ENCODE data around the gene VEZT.
"Not testable (repeated sequence)": the region's sequence is repeated elsewhere in the genome, so short reads cannot be mapped to it uniquely, and the experiment has no call there.

VEZT gene, protein sequence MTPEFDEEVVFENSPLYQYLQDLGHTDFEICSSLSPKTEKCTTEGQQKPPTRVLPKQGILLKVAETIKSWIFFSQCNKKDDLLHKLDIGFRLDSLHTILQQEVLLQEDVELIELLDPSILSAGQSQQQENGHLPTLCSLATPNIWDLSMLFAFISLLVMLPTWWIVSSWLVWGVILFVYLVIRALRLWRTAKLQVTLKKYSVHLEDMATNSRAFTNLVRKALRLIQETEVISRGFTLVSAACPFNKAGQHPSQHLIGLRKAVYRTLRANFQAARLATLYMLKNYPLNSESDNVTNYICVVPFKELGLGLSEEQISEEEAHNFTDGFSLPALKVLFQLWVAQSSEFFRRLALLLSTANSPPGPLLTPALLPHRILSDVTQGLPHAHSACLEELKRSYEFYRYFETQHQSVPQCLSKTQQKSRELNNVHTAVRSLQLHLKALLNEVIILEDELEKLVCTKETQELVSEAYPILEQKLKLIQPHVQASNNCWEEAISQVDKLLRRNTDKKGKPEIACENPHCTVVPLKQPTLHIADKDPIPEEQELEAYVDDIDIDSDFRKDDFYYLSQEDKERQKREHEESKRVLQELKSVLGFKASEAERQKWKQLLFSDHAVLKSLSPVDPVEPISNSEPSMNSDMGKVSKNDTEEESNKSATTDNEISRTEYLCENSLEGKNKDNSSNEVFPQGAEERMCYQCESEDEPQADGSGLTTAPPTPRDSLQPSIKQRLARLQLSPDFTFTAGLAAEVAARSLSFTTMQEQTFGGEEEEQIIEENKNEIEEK

DNA sequence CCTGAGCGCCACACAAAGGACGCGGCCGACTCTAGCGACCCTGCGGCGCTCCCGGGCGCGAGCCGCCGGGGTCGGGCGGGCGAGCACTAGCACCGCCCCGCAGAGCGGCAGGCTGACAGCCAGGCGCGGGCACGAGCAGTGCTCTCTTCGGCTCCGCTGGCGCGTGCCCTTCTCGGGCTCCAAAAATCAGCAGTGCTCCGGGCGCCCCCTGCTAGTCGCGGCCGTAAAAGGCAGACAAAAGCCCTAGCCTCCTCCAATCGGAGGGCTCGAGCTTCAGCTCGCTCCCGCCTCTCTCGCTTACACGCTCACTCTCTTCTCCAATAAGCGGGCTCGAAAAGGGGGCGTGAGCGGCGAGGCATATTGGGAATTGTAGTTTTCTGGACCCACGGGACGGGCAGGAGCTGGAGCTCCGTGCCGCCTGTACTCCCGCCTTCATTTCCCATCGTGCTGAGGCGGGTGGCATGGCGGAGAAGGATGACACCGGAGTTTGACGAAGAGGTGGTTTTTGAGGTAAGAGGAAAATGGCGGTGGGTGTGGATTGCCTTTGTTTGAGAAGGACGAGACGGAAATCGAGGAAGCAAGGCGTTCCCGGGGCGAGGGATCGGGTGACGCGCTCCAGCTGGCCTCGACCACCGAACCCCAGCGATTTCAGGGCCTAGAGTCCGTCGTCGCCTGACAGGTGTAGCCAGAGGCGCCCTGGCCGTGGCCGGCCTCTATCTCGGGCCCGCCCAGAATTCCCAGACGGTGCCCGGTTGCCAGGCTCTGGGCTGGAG, at the start of gene VEZT, which contains the start of gene FGD6:
VEZT (plus strand) TSS at position 431 of the 773 bp plus-strand sequence; CDS start at position 475, 44 bp downstream.
FGD6 (minus strand) TSS at position 91 of the 773 bp plus-strand sequence. CDS start 227 bp downstream, outside the sequence.
- DNase-seq, result peak; percentile 97

DNA sequence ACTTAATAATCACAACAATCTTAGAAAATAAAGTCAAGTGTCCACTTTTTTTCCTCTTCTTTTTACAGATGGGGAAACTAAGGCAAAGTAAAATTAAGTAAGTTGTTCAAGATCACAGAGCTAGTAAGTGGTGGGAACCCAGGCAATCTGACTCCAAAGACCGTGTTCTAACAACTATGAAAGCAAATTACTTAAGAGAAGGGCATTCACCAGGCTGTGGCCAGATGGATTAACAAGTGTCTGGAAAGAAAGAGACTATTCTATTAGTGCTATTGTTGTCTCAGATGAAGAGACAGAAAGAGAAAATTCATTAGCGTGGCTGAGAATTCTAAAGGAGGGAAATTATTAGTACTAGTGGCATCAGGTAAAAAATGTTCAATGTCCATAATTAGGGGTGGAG, 48.9 kb upstream of the VEZT start:
- no peak for DNase-seq

DNA sequence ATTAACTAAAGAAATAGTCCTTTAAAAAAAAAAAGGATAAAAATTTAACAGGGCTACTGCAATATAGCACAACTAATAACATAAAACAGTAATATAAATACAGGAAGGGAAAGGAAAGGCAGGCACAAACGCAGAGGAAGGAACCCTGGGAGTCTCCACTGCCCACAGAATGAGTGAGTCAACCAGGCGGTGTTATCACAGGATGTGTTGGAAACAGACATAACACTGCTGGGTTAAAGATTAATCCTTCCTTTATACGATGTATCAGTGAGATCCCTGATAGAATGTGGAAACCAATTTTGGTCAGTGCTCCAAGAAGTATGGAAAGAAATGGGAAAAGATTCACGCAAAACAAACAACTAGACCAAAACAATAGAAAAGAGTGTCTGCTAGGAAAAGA, 48.2 kb upstream of the VEZT start:
- no peak for DNase-seq

DNA sequence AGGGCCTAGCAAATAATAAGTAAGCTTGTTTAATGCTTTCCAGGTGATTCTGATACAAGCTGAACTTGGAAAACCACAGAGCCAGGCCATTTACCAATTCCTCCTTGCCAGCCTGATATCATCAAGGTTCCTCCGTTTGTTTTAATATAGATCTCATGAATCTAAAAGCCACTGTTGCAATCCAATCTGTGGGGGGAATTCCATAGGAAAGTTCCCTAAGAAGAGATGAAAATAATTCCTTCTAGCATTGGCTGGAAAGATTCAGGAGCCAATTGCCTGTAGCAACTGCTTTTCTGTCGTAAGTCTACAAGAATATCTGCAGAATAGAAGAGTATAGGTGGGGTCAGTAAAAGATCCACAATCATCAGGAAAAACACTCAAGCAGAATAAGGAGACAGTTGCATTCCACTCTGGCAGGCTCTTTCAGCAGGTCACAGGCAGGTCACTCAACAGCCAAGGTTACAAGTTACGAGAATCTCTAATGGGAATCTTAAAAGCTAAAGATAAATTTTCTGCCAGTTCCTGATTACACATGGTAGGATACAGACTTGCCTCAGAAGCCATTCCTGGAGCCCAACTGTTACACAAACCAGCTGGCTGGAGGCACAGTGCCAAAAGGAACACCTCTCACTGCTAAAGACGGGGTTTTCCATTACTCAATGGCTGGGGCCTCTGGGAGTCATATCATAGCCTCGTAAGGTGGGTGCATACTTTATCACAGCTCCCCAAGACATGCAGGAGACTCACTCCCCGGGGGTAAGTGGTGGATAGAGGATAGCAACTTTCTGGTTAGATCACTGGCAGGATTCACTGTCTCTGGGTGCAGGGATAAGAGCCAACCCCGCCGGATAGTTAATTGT, 44.0 kb upstream of the VEZT start:
- DNase-seq, result no peak

DNA sequence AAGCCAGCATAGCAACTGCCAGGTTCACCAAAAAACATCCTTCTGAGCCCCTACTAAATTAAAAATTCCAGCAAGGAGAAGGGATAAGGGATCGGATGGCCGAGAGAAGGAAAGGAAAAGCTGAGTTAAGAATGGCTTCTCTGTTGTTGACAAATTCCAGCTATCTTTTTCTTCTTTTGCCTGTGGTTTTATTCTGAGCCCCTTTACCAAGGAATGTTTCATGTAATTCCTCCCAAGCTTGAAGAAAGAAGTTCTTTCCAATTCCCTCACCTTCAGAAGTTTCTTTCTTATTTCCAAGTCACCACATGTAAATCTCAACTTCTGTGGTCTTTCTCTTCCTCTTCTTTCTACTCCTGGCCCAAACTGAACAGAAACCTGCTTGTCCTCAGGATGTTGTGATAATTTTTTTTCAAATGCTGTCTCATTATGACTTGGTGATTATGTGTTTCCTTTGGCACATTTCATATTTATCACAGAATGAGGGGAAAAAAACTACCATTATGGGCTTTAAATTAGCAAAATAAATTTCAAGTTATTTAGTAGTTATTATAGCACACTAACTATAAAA, 40.3 kb upstream of the VEZT start:
- no peak for DNase-seq

DNA sequence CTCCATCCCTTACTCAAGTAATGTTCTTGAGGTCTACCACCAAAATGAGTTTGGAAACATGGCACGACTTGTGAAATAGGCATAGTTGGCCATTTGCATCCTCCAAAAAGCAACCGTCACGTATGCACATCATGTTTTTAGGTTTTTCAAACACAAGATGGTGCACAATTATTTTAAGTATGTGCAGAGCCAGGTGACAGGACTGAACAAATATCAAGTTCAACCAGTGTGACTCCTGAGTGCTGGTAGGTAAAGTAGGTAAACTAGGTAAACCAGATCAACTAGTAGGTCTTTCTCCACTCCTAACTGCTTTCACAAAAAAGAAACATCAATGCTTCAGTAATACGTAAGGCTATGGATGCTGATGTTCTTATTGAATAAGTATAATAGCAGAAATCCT, 39.5 kb upstream of the VEZT start:
- DNase-seq, result no peak

DNA sequence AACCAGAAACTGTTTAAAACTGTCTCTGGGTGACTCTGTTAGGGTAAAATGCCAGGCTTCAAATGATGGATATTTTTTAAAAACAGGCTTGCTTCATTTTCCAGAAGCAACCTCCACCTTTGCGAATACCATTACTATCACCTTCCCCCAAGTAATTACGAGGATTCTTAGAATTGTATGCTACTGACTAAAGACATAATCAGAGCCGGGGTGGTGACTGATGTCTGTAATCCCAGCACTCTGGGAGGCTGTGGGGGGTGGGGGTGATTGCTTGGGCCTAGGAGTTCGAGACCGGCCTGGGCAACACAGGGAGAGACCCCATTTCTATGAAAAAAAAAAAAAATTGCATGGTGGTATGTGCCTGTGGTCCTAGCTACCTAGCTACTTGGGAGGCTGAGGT, 38.6 kb upstream of the VEZT start:
- no peak for DNase-seq

DNA sequence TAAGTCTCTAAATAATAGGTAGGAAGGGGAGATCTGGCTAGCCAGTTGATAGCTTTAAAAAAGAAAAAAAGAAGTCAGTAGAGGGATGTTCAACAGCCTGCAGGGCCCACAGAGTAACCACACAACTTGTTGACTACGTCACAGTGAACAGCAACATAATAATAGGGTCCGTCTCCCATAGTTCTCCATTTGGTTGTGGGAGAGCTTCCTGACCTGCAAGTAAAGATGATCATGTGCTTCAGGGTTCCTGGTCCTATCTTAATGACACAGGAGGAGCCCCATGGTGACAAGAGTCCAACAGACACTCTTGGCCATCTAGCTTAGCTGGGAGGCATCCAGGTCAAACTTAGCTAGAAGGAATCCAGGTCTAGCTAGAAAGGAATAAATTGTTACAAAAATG, 36.5 kb upstream of the VEZT start:
- DNase-seq, result no peak

DNA sequence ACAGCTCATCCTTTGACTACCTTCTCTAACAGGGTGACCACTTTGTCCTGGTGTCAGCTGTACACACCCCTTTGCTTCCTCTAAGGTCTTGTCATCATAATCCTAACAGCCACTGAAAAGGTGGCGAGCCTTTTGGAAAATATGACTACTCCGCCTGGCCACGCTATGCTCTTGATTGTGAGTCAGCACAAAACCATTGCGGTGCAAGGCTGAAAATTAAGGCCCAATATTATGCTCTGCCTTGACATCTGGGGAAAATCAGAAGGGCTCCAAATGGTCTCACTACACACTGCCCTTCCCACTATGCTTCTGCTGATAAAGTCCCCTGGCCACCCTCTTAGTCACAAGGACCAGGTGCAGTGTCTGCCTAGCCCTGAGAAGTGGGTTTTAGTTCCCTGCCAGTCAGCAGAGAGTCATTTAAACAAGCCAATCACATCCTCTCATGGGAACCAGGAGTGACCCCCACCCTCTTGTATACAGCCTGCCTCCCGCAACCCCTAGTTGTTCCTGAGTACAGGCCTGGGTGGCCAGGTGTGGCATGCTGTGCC, 34.7 kb upstream of the VEZT start:
- DNase-seq, result no peak

DNA sequence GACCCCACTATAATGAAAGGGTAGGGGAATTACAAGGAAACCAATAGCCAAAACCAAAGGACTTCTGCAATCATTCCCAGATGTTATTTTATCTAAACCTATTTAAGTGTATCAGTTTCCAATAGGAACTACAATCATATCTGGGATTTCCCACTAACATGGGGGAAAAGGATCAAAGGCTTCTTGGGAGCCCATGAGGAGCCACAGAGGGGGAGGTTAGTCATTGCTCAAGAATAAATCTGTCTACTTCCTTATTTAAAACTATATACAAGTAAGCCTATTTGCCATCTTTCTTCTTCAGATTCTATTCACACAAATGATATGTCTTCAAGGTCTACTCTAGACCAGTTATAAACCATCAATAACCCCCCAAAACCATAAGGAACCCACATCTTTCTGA, 33.5 kb upstream of the VEZT start:
- DNase-seq, result no peak

DNA sequence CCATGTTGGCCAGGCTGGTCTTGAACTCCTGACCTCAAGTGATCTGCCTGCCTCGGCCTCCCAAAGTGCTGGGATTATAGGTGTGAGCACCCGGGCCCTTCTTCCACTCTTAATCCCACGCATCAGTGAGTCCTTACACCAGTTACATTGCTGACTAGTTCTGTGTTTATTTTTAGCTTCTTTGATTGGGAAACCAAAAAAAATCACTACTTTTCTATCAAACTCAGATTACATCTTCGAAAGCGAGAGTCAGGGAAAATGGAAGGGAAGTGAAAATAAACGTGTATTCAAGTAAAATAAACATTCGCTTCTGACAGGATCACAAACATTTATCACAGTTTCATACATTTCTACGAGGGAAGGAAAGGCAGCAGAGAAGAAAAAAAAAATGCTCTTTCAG, 32.5 kb upstream of the VEZT start:
- no peak for DNase-seq

DNA sequence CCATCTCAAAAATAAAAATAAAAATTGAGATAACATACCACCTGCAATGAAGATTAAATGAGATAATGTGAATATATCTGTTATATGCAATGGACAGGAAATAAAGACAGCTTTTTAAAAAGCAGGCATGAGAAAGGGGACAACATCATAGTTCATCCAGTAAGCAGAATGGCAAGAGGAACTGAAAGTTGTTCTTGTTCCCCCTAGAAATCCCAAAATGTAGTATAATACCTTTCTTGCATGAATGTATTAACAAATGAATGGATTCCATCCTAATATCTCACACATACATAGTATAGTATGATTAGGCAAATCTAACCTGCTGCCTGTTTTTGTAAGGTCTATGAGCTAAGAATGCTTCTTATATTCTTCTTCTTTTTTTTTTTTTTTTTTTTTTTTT, 31.8 kb upstream of the VEZT start:
- DNase-seq, result no peak

DNA sequence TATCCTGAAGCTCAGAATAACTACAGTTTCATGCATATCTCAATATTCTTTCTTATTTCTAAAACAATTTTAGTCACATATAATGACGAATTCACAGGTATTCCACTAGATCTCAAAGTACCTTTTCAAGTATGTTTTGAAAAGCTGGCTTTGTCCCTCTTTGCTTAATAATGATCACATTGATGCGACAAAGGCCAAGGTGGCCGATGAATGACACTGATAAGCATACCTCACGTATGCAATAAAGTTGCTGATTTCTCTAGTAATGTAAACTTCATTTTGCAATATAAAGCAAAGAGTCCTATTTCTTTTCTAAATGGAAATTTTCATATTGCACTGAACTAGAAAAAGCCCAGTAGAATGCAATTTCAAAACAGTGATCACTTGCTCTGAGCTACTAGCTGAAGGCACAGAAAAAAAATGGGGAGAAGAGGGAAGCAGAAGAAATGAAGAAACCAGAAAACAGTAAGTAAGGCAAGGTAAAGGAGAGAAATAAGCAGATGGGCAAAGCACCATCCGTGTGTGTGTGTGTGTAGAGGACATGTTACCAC, 29.7 kb upstream of the VEZT start:
- no peak for DNase-seq

DNA sequence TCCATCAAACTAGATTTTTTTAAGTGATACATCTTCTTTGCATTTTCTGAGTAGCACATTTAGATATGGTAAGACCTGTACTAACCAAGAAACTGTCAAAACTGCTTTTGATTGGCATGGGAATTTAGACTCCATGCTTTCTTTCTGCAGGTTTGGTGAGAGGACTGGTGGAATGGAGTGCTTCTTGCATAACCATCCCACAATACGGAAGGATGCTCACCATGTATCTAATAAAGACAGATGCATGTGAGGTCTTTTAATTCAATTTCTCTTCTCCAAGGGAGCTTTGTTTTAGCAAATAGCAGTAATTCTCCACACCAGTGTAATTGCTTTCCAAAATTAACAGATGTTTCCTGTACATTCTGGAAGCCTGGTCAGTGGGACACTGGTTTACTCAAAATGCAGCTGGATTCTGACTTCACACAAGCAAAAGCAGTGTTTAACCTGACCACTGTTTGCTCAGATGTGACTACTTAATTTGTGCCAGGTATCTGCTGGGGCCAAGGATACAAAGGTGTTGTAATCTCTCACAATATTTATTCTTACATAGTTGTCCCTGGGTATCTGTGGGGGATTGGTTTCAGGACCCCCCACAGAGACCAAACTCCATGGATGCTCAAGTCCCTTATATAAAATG, 26.4 kb upstream of the VEZT start:
- DNase-seq, result no peak

DNA sequence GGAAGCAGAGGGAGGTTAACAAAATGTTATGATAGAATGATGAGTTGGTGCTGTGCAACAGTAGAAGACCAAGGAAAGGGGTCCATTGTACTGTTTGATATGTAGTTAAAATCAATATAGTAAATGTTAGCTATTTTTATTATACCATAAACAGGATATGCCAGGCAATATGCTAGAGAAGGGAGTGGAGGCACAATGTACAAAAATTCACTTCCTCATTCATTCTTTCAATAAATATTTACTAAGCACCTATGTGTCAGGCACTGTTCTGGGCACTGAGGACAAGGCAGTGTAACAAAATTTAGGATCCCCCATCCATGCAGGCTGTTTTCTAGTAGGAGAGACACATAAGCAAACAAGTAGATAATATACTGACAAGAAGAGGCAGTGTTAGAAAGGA, 25.3 kb upstream of the VEZT start:
- no peak for DNase-seq

DNA sequence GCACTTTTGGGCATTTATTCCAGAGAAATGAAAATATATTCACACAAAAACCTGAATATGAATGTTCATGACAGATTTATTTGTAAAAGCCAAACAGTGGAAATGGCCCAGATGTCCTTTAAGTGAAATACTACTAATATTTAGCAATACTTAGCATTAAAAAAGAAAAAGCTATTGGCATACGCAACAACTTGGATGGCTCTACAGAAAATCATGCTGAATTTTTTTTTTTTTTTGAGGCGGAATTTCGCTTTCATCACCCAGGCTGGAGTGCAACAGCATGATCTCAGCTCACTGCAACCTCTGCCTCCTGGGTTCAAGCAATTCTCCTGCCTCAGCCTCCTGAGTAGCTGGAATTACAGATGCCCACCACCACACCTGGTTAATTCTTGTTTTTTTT, 24.5 kb upstream of the VEZT start:
- DNase-seq, result no peak

DNA sequence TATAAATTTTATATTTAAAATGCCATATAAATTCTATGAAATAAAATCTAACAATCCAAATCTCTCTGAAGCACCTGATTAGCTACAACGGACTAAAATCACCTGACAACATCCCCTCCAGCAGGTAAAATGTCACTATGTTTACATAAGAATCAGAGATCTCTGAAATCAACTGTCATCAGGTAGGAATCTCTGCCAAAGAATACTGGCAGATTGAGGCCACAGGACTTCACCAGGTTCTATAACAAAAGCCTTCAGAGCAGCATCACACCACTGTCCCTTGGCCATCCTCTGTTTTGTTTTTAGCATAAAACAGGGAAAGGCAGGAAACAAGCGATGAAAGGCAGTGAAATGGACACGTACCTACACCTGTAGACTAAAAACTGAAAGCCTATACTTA, 22.5 kb upstream of the VEZT start:
- no peak for DNase-seq

DNA sequence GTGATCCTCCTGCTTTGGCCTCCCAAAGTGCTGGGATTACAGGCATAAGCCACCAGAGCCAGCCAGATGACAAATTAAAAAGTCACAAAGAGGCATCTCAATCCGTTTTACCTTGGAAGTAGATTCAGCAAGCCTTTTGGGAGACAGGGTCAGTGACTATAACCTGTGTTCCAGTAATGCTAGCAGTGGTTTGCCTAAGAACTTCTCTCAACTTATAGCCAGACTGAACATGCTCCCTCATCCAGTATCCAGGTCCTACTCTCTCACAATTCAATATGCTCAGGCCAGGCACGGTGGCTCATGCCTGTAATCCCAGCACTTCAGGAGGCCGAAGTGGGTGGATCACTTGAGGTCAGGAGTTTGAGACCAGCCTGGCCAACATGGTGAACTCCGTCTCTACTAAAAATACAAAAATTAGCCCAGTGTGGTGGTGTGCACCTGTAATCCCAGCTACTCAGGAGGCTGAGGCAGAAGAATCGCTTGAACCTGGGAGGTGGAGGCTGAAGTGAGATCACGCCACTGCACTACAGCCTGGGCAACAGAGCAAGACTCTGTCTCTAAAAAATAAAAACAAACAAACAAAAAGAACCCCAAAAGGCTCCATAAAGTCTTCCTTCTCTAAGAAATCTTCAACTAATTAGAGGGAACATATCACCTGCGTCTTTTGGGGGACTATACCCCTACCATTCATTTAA, 20.6 kb upstream of the VEZT start:
- not testable (repeated sequence) for DNase-seq

DNA sequence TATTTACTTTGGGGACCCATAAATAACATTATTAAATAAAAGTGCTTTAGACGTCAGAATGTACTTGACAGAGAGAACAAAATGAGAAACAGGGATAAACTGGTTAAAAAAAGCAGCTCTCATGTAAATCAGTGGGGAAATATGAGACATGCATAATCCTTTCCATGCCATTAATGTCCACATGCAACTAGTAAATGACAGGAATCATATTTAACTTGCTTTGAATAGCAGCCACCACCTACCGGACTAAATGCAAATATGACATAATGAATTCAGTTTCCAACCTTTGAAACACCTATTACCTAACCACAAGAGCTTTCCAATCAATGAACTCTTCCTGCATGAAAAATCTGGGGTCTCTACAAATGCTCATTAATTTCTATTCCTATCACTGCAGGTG, 20.0 kb upstream of the VEZT start:
- DNase-seq, result no peak

DNA sequence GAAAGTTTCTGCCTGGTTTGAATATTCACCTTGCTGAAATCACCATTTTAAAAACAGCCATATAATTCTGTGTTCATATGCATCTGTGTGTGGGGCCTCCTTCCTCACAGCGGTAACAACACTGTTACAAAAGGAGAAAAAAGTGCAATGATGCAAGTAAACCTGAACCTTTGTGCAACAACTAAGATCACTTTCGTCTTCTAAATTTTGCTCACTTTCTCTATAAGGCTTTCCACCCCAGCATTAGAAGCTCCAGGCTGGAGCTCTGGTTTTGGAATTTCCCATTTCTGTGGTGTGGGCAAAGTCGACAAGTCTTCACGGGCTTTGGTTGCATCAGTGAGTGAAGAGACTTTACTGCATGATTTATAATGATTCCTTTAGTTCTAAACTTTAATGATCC, 18.7 kb upstream of the VEZT start:
- no peak for DNase-seq
